GM23338 (cell line): ENCODE measurements around the gene CYB5B. TPM values are rescaled to one million over a fixed set of nuclear protein-coding genes. Genes with fewer than 3 reads are reported as not detected.

Experiments
- EZH2phosphoT487 ChIP-seq: fragments of 200-600 bp; sonication (generic); IDR thresholded peaks from one replicate; pipeline ENCODE4 v1.8.1; 2018; ENCODE audit warnings: antibody characterized with exemption; ENCODE audit not compliant: unreplicated experiment
- JUNB ChIP-seq: IDR thresholded peaks from one replicate; pipeline ENCODE4 v1.6.1; 2016; ENCODE audit warnings: antibody characterized with exemption; ENCODE audit not compliant: unreplicated experiment
- NANOG ChIP-seq: IDR thresholded peaks from 2 replicates; pipeline ENCODE4 v1.6.1; 2016; ENCODE audit warnings: antibody characterized with exemption, borderline replicate concordance
- POLR2AphosphoS5 ChIP-seq: IDR thresholded peaks from 2 replicates; pipeline ENCODE4 v1.6.1; 2016; ENCODE audit warnings: antibody characterized with exemption, low read depth
- ZNF114 ChIP-seq: fragments of 250-450 bp; sonication (Bioruptor Pico); IDR thresholded peaks from 2 replicates; pipeline ENCODE4 v1.5.0; 2020; ENCODE audit warnings: mild to moderate bottlenecking, moderate library complexity
- ZNF331 ChIP-seq: fragments of 250-450 bp; sonication (Bioruptor Pico); IDR thresholded peaks from 2 replicates; pipeline ENCODE4 v1.5.0; 2020; ENCODE audit warnings: low read depth, mild to moderate bottlenecking, moderate library complexity
- polyA plus RNA-seq: library from polyadenylated mRNA; unstranded; fragments of >200 nt; fragmentation: Nextera tagmentation; extraction: Ambion mirVana; gene quantifications from 2 replicates; pipeline ENCODE4 v1.2.1, GENCODE V29; 2016
- total RNA-seq: library from RNA; depleted of rRNA; stranded (reverse); fragments of >200 nt; shearing (Covaris generic); gene quantifications from 2 replicates; pipeline ENCODE4 v1.2.3, GENCODE V29; 2014
- TF ChIP-seq, protein P1 (sequence below): fragments of 250-450 bp; sonication (Bioruptor Pico); IDR thresholded peaks from 2 replicates; pipeline ENCODE4 v1.5.0; 2020; ENCODE audit warnings: mild to moderate bottlenecking, moderate library complexity
- TF ChIP-seq, protein P2 (sequence below): IDR thresholded peaks from one replicate; pipeline ENCODE4 v1.6.1; 2018; ENCODE audit warnings: antibody characterized with exemption; ENCODE audit not compliant: unreplicated experiment
- TF ChIP-seq, protein P3 (sequence below): IDR thresholded peaks from 2 replicates; pipeline ENCODE4 v1.6.1; 2016; ENCODE audit warnings: antibody characterized with exemption

Gene CYB5B
- total and polyA plus RNA-seq, 2 experiments from 2014 or later = 72.0 to 110 TPM

DNA sequence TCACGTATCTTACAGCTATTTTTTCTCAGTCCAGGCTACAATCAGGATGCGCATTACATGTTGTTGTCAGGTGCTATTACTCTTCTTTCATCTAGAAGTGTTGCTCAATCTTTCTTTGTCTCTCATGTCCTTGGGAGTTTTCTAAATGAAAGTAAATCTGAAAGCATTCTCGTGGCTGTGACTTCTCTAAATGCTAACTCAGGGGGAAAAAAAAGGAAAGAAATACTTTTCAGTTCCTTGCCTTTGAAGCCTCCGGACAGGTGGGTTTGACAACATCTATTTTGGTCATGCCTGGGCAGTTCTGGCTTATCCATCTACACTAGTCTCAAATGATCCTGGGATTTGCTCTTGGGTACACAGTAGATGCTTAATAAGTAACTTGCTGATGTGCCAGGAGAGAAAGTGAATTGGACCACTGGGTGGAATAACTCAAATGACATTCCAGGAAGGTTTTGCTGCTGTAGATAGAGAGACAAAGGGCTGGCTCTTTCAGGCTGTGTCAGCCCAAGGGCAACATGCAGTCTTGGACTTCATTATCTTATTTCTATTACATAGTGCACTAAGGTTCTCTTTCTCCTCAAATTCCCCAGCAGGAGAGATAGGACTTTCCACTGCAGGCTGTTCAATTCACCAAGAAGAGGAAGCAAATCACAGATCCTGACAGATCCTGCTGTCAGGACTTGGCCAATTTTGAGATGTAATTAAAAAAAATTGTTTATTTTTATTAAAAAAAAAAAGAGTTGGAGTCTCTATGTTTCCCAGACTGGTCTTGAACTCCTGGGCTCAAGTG lies 77.7 kb downstream of the CYB5B start (continued):
- TF ChIP-seq, protein P1, sequence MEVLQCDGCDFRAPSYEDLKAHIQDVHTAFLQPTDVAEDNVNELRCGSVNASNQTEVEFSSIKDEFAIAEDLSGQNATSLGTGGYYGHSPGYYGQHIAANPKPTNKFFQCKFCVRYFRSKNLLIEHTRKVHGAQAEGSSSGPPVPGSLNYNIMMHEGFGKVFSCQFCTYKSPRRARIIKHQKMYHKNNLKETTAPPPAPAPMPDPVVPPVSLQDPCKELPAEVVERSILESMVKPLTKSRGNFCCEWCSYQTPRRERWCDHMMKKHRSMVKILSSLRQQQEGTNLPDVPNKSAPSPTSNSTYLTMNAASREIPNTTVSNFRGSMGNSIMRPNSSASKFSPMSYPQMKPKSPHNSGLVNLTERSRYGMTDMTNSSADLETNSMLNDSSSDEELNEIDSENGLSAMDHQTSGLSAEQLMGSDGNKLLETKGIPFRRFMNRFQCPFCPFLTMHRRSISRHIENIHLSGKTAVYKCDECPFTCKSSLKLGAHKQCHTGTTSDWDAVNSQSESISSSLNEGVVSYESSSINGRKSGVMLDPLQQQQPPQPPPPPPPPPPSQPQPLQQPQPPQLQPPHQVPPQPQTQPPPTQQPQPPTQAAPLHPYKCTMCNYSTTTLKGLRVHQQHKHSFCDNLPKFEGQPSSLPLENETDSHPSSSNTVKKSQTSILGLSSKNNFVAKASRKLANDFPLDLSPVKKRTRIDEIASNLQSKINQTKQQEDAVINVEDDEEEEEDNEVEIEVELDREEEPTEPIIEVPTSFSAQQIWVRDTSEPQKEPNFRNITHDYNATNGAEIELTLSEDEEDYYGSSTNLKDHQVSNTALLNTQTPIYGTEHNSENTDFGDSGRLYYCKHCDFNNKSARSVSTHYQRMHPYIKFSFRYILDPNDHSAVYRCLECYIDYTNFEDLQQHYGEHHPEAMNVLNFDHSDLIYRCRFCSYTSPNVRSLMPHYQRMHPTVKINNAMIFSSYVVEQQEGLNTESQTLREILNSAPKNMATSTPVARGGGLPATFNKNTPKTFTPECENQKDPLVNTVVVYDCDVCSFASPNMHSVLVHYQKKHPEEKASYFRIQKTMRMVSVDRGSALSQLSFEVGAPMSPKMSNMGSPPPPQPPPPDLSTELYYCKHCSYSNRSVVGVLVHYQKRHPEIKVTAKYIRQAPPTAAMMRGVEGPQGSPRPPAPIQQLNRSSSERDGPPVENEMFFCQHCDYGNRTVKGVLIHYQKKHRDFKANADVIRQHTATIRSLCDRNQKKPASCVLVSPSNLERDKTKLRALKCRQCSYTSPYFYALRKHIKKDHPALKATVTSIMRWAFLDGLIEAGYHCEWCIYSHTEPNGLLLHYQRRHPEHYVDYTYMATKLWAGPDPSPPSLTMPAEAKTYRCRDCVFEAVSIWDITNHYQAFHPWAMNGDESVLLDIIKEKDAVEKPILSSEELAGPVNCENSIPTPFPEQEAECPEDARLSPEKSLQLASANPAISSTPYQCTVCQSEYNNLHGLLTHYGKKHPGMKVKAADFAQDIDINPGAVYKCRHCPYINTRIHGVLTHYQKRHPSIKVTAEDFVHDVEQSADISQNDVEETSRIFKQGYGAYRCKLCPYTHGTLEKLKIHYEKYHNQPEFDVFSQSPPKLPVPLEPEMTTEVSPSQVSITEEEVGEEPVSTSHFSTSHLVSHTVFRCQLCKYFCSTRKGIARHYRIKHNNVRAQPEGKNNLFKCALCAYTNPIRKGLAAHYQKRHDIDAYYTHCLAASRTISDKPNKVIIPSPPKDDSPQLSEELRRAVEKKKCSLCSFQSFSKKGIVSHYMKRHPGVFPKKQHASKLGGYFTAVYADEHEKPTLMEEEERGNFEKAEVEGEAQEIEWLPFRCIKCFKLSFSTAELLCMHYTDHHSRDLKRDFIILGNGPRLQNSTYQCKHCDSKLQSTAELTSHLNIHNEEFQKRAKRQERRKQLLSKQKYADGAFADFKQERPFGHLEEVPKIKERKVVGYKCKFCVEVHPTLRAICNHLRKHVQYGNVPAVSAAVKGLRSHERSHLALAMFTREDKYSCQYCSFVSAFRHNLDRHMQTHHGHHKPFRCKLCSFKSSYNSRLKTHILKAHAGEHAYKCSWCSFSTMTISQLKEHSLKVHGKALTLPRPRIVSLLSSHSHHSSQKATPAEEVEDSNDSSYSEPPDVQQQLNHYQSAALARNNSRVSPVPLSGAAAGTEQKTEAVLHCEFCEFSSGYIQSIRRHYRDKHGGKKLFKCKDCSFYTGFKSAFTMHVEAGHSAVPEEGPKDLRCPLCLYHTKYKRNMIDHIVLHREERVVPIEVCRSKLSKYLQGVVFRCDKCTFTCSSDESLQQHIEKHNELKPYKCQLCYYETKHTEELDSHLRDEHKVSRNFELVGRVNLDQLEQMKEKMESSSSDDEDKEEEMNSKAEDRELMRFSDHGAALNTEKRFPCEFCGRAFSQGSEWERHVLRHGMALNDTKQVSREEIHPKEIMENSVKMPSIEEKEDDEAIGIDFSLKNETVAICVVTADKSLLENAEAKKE = no peak
- TF ChIP-seq, protein P2, sequence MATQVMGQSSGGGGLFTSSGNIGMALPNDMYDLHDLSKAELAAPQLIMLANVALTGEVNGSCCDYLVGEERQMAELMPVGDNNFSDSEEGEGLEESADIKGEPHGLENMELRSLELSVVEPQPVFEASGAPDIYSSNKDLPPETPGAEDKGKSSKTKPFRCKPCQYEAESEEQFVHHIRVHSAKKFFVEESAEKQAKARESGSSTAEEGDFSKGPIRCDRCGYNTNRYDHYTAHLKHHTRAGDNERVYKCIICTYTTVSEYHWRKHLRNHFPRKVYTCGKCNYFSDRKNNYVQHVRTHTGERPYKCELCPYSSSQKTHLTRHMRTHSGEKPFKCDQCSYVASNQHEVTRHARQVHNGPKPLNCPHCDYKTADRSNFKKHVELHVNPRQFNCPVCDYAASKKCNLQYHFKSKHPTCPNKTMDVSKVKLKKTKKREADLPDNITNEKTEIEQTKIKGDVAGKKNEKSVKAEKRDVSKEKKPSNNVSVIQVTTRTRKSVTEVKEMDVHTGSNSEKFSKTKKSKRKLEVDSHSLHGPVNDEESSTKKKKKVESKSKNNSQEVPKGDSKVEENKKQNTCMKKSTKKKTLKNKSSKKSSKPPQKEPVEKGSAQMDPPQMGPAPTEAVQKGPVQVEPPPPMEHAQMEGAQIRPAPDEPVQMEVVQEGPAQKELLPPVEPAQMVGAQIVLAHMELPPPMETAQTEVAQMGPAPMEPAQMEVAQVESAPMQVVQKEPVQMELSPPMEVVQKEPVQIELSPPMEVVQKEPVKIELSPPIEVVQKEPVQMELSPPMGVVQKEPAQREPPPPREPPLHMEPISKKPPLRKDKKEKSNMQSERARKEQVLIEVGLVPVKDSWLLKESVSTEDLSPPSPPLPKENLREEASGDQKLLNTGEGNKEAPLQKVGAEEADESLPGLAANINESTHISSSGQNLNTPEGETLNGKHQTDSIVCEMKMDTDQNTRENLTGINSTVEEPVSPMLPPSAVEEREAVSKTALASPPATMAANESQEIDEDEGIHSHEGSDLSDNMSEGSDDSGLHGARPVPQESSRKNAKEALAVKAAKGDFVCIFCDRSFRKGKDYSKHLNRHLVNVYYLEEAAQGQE = no peak
- TF ChIP-seq NANOG (no peak), ZNF114 (CRISPR knock-in tag) (no peak), POLR2AphosphoS5 (no peak), ZNF331 (CRISPR knock-in tag) (no peak), JUNB (no peak), EZH2phosphoT487 (no peak)
- TF ChIP-seq, protein P3, sequence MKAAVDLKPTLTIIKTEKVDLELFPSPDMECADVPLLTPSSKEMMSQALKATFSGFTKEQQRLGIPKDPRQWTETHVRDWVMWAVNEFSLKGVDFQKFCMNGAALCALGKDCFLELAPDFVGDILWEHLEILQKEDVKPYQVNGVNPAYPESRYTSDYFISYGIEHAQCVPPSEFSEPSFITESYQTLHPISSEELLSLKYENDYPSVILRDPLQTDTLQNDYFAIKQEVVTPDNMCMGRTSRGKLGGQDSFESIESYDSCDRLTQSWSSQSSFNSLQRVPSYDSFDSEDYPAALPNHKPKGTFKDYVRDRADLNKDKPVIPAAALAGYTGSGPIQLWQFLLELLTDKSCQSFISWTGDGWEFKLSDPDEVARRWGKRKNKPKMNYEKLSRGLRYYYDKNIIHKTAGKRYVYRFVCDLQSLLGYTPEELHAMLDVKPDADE = no peak
